Measurements from ENCODE around the gene INO80C.

Gene INO80C

DNA sequence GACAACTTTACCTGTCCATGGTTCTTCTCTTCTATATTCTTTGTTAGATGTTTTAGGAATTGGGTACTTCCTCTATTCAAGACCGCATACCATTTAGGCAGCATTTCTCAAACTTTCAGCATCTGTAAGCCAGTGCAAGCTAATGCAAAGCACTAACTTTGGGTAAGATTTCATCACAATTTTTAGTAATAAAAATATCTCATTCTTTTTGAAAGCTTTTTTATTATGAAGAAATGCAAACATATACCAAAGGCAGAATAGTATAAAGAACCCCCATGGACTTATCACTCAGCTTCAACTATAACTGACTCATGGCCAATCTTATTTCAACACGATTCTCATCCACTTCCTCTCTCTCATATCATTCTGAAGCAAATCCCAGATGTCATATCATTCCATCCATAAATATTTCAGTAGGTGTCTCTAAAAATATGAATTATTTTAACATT is 32.9 kb downstream of the INO80C start:
- H3K4me1 ChIP-seq (ENCODE audit: low read length): peaks cover 23% of the 10 kb centered on the region
- no peak for TF ChIP-seq EZH2phosphoT487 (IDR thresholded peaks at IDR 0.05; ENCODE audit: low read depth)
- TF ChIP-seq, protein P1, sequence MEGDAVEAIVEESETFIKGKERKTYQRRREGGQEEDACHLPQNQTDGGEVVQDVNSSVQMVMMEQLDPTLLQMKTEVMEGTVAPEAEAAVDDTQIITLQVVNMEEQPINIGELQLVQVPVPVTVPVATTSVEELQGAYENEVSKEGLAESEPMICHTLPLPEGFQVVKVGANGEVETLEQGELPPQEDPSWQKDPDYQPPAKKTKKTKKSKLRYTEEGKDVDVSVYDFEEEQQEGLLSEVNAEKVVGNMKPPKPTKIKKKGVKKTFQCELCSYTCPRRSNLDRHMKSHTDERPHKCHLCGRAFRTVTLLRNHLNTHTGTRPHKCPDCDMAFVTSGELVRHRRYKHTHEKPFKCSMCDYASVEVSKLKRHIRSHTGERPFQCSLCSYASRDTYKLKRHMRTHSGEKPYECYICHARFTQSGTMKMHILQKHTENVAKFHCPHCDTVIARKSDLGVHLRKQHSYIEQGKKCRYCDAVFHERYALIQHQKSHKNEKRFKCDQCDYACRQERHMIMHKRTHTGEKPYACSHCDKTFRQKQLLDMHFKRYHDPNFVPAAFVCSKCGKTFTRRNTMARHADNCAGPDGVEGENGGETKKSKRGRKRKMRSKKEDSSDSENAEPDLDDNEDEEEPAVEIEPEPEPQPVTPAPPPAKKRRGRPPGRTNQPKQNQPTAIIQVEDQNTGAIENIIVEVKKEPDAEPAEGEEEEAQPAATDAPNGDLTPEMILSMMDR (IDR thresholded peaks at IDR 0.05; ENCODE audit: low read depth, low read length): no peak
- H3K4me2 ChIP-seq (ENCODE audit: low read length): no peak overlapping the region
- no peaks in the 10 kb centered on the region for H4K20me1 ChIP-seq (ENCODE audit: insufficient read depth, low read length)
- H2AFZ ChIP-seq (ENCODE audit: low read depth, low read length): no peak overlapping the region
- H3K9ac ChIP-seq (ENCODE audit: low read length): no peak overlapping the region
- H3K79me2 ChIP-seq (ENCODE audit: low read length): no peaks in the 10 kb centered on the region
- no peaks in the 10 kb centered on the region for H3K27me3 ChIP-seq (ENCODE audit: low read depth, low read length)
- no peaks in the 10 kb centered on the region for H3K36me3 ChIP-seq (replicated peaks; ENCODE audit: low read depth, low read length)
- H3K27ac ChIP-seq (ENCODE audit: low read length): no peak overlapping the region
- no peaks in the 10 kb centered on the region for H3K9me3 ChIP-seq (ENCODE audit: insufficient read depth, low read length)
- no peak overlapping the region for H3K4me3 ChIP-seq (ENCODE audit: low read length)

DNA sequence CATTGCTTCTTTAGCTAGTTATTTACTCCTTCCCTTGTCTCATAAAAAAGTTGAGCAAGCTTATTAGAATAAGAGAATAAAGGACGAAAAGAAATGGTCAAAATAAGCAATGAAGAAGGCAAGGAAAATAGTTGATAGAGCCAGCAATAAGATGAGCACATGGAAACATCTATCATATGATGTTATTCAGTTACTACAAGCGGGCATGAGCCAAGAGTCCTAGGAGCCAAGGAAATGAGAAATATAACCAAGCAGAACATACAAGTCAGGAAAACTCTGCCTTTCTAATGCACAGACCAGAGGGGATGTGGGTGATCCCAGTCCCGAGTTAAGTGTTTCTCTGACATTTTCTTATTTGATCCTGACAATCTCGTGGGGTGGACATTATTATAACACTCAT is 33.9 kb downstream of the INO80C start:
- Histone ChIP-seq H3K9me3 (ENCODE audit: insufficient read depth, low read length) (no peaks in the 10 kb centered on the region), H3K4me1 (ENCODE audit: low read length) (peaks cover 25% of the 10 kb centered on the region), H3K9ac (ENCODE audit: low read length) (no peak overlapping the region), H3K4me3 (ENCODE audit: low read length) (no peak overlapping the region), H3K4me2 (ENCODE audit: low read length) (no peak overlapping the region), H3K36me3 (replicated peaks; ENCODE audit: low read depth, low read length) (no peaks in the 10 kb centered on the region), H4K20me1 (ENCODE audit: insufficient read depth, low read length) (no peaks in the 10 kb centered on the region), H3K79me2 (ENCODE audit: low read length) (no peaks in the 10 kb centered on the region), H2AFZ (ENCODE audit: low read depth, low read length) (no peak overlapping the region), H3K27me3 (ENCODE audit: low read depth, low read length) (no peaks in the 10 kb centered on the region), H3K27ac (ENCODE audit: low read length) (no peak overlapping the region)
- TF ChIP-seq, protein P1 (IDR thresholded peaks at IDR 0.05; ENCODE audit: low read depth, low read length): no peak
- no peak for TF ChIP-seq EZH2phosphoT487 (IDR thresholded peaks at IDR 0.05; ENCODE audit: low read depth)

DNA sequence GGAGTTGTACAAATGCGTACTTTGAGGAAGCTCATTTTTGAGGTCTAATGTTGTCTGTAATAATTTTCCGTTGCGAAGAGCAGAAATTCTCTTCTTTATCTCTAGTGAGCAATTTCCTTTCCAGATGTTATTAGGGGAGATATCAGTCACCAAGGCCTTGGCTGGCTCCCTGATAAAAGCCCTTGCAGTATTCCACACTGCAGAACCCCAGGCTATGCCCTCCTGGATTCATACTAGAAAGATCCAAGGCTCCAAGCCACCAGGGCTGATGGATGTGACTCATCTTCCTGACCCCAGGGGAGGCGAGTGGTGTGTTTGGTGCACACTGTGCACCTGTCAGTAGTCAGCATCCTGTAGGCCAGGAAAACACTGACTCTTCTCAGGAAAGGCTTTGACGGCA is 34.7 kb downstream of the INO80C start:
- H3K4me1 ChIP-seq (ENCODE audit: low read length): peaks cover 26% of the 10 kb centered on the region
- H3K36me3 ChIP-seq (replicated peaks; ENCODE audit: low read depth, low read length): no peaks in the 10 kb centered on the region
- H3K27ac ChIP-seq (ENCODE audit: low read length): no peak overlapping the region
- H3K4me3 ChIP-seq (ENCODE audit: low read length): no peak overlapping the region
- H3K79me2 ChIP-seq (ENCODE audit: low read length): no peaks in the 10 kb centered on the region
- TF ChIP-seq, protein P1 (IDR thresholded peaks at IDR 0.05; ENCODE audit: low read depth, low read length): no peak
- no peak for TF ChIP-seq EZH2phosphoT487 (IDR thresholded peaks at IDR 0.05; ENCODE audit: low read depth)
- H3K27me3 ChIP-seq (ENCODE audit: low read depth, low read length): no peaks in the 10 kb centered on the region
- H3K9me3 ChIP-seq (ENCODE audit: insufficient read depth, low read length): no peaks in the 10 kb centered on the region
- no peak overlapping the region for H3K4me2 ChIP-seq (ENCODE audit: low read length)
- H2AFZ ChIP-seq (ENCODE audit: low read depth, low read length): no peak overlapping the region
- no peak overlapping the region for H3K9ac ChIP-seq (ENCODE audit: low read length)
- H4K20me1 ChIP-seq (ENCODE audit: insufficient read depth, low read length): no peaks in the 10 kb centered on the region

DNA sequence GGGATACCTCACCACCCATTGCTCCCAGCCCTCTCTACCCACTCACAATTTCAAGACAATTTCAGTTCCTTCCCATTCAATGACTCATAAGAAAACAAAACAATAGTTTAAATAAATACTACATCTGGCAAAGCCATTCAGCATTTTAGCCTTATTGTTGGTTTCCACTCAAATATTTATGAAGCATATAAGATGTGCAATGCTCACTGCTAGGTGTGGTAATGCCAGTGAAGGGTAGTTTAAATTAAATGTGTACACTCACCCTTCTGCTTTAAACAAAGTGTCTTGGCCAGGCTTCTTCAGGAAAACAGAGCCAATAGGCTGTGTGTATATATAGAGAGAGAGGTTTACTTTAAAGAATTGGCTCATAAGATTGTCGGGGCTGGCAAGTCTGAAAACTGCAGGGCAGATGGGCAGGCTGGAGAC is 37.0 kb downstream of the INO80C start:
- TF ChIP-seq, protein P1 (IDR thresholded peaks at IDR 0.05; ENCODE audit: low read depth, low read length): no peak
- TF ChIP-seq EZH2phosphoT487 (IDR thresholded peaks at IDR 0.05; ENCODE audit: low read depth): no peak
- H3K4me3 ChIP-seq (ENCODE audit: low read length): no peak overlapping the region
- peaks cover 12% of the 10 kb centered on the region for H3K4me1 ChIP-seq (ENCODE audit: low read length)
- H4K20me1 ChIP-seq (ENCODE audit: insufficient read depth, low read length): no peaks in the 10 kb centered on the region
- no peaks in the 10 kb centered on the region for H3K79me2 ChIP-seq (ENCODE audit: low read length)
- no peak overlapping the region for H3K27ac ChIP-seq (ENCODE audit: low read length)
- no peaks in the 10 kb centered on the region for H3K36me3 ChIP-seq (replicated peaks; ENCODE audit: low read depth, low read length)
- H3K4me2 ChIP-seq (ENCODE audit: low read length): no peak overlapping the region
- H3K9me3 ChIP-seq (ENCODE audit: insufficient read depth, low read length): no peaks in the 10 kb centered on the region
- no peaks in the 10 kb centered on the region for H3K27me3 ChIP-seq (ENCODE audit: low read depth, low read length)
- H3K9ac ChIP-seq (ENCODE audit: low read length): no peak overlapping the region
- H2AFZ ChIP-seq (ENCODE audit: low read depth, low read length): no peak overlapping the region
